GM23338 (cell line): Measurements from ENCODE around the gene PHF21A. TPM values are rescaled to one million over a fixed set of nuclear protein-coding genes. Genes with fewer than 3 reads are reported as not detected.

Experiments
- ATAC-seq: fragments of 200-7000 bp; cut with Tn5 transposase; 3 replicates; pipeline ENCODE4 v1.9.1; 2020
- DNase-seq: peaks from one replicate; pipeline ENCODE4 v3.0.0-alpha.2; 2015; ENCODE audit warnings: low spot score
- H2AFZ ChIP-seq: fragments of 200-600 bp; sonication (generic); 2 replicates; pipeline ENCODE4 v1.8.0; 2016; ENCODE audit warnings: antibody characterized with exemption, mild to moderate bottlenecking, moderate library complexity
- H3F3A ChIP-seq: fragments of 200-600 bp; sonication (generic); replicated peaks from 2 replicates; pipeline ENCODE4 v1.8.0; 2017; ENCODE audit warnings: antibody characterized with exemption, mixed run types, low read depth
- H3K27ac ChIP-seq: fragments of 200-600 bp; sonication (generic); 2 replicates; pipeline ENCODE4 v1.6.1; 2016; ENCODE audit warnings: low read depth
- H3K27me3 ChIP-seq: fragments of 200-600 bp; sonication (generic); 2 replicates; pipeline ENCODE4 v1.8.0; 2016; ENCODE audit warnings: mild to moderate bottlenecking, mixed run types, moderate library complexity; ENCODE audit not compliant: insufficient read depth
- H3K36me3 ChIP-seq: fragments of 200-600 bp; sonication (generic); 2 replicates; pipeline ENCODE4 v1.8.0; 2016; ENCODE audit warnings: mild to moderate bottlenecking; ENCODE audit not compliant: insufficient read depth
- H3K4me1 ChIP-seq: fragments of 200-600 bp; sonication (generic); 2 replicates; pipeline ENCODE4 v1.8.0; 2016; ENCODE audit warnings: mild to moderate bottlenecking, moderate library complexity; ENCODE audit not compliant: insufficient read depth
- H3K4me2 ChIP-seq: fragments of 200-600 bp; sonication (generic); 2 replicates; pipeline ENCODE4 v1.7.1; 2017; ENCODE audit warnings: mixed run types
- H3K4me3 ChIP-seq: fragments of 200-600 bp; sonication (generic); 2 replicates; pipeline ENCODE4 v1.6.1; 2016; ENCODE audit warnings: mixed run types
- H3K79me2 ChIP-seq: fragments of 200-600 bp; sonication (generic); replicated peaks from 2 replicates; pipeline ENCODE4 v1.8.0; 2017; ENCODE audit warnings: mild to moderate bottlenecking; ENCODE audit not compliant: insufficient read depth
- H3K9me2 ChIP-seq: fragments of 200-600 bp; sonication (generic); 2 replicates; pipeline ENCODE4 v1.8.0; 2017; ENCODE audit not compliant: insufficient read depth
- H4K20me1 ChIP-seq: fragments of 200-600 bp; sonication (generic); replicated peaks from 2 replicates; pipeline ENCODE4 v1.8.0; 2017; ENCODE audit warnings: mild to moderate bottlenecking; ENCODE audit not compliant: insufficient read depth
- H3K27ac Mint-ChIP-seq: 2 replicates; pipeline ENCODE4 v1.8.0; 2020; ENCODE audit warnings: inconsistent platforms, mild to moderate bottlenecking, moderate library complexity, mixed read lengths
- H3K27me3 Mint-ChIP-seq: 3 replicates; pipeline ENCODE4 v1.8.0; 2022; ENCODE audit warnings: low read depth, mild to moderate bottlenecking, moderate library complexity, mixed read lengths, inconsistent platforms; ENCODE audit not compliant: insufficient read depth, poor library complexity
- H3K36me3 Mint-ChIP-seq: 3 replicates; pipeline ENCODE4 v1.8.0; 2021; ENCODE audit warnings: low read depth, mild to moderate bottlenecking, inconsistent platforms, moderate library complexity, mixed read lengths
- H3K4me1 Mint-ChIP-seq: 3 replicates; pipeline ENCODE4 v1.8.0; 2020; ENCODE audit warnings: mild to moderate bottlenecking, inconsistent platforms, mixed read lengths
- H3K4me3 Mint-ChIP-seq: 3 replicates; pipeline ENCODE4 v1.8.0; 2021; ENCODE audit warnings: moderate library complexity, mild to moderate bottlenecking, inconsistent platforms, mixed read lengths
- H3K9me3 Mint-ChIP-seq: 3 replicates; pipeline ENCODE4 v1.8.0; 2020; ENCODE audit warnings: moderate library complexity, mild to moderate bottlenecking, inconsistent platforms, mixed read lengths
- CREB1 ChIP-seq: fragments of 250-450 bp; sonication (Bioruptor Pico); IDR thresholded peaks from 2 replicates; pipeline ENCODE4 v1.5.0; 2020; ENCODE audit warnings: low read depth, mild to moderate bottlenecking, moderate library complexity
- CTCF ChIP-seq, 2 experiments: fragments of 200-600 bp in 1 of 2; sonication (generic) in 1 of 2; conservative IDR thresholded peaks; 2 replicates each; pipeline versions ENCODE4 v1.5.1 to v1.6.1; 2016 to 2017; ENCODE audit warnings: antibody characterized with exemption in 2 of 2, low read depth in 2 of 2, mild to moderate bottlenecking in 2 of 2, moderate library complexity in 1 of 2
- ETS1 ChIP-seq: IDR thresholded peaks from 2 replicates; pipeline ENCODE4 v1.6.1; 2016; ENCODE audit warnings: antibody characterized with exemption
- EZH2 ChIP-seq: fragments of 200-600 bp; sonication (generic); IDR thresholded peaks from one replicate; pipeline ENCODE4 v1.8.0; 2017; ENCODE audit warnings: antibody characterized with exemption, mild to moderate bottlenecking, low read depth; ENCODE audit not compliant: unreplicated experiment
- EZH2phosphoT487 ChIP-seq: fragments of 200-600 bp; sonication (generic); IDR thresholded peaks from one replicate; pipeline ENCODE4 v1.8.1; 2018; ENCODE audit warnings: antibody characterized with exemption; ENCODE audit not compliant: unreplicated experiment
- JUNB ChIP-seq: IDR thresholded peaks from one replicate; pipeline ENCODE4 v1.6.1; 2016; ENCODE audit warnings: antibody characterized with exemption; ENCODE audit not compliant: unreplicated experiment
- NANOG ChIP-seq: IDR thresholded peaks from 2 replicates; pipeline ENCODE4 v1.6.1; 2016; ENCODE audit warnings: antibody characterized with exemption, borderline replicate concordance
- POLR2AphosphoS5 ChIP-seq: IDR thresholded peaks from 2 replicates; pipeline ENCODE4 v1.6.1; 2016; ENCODE audit warnings: antibody characterized with exemption, low read depth
- STAT1 ChIP-seq: IDR thresholded peaks from one replicate; pipeline ENCODE4 v1.6.1; 2016; ENCODE audit warnings: antibody characterized with exemption; ENCODE audit not compliant: unreplicated experiment
- ZNF114 ChIP-seq: fragments of 250-450 bp; sonication (Bioruptor Pico); IDR thresholded peaks from 2 replicates; pipeline ENCODE4 v1.5.0; 2020; ENCODE audit warnings: mild to moderate bottlenecking, moderate library complexity
- ZNF331 ChIP-seq: fragments of 250-450 bp; sonication (Bioruptor Pico); IDR thresholded peaks from 2 replicates; pipeline ENCODE4 v1.5.0; 2020; ENCODE audit warnings: low read depth, mild to moderate bottlenecking, moderate library complexity
- polyA plus RNA-seq: library from polyadenylated mRNA; unstranded; fragments of >200 nt; fragmentation: Nextera tagmentation; extraction: Ambion mirVana; gene quantifications from 2 replicates; pipeline ENCODE4 v1.2.1, GENCODE V29; 2016
- total RNA-seq: library from RNA; depleted of rRNA; stranded (reverse); fragments of >200 nt; shearing (Covaris generic); gene quantifications from 2 replicates; pipeline ENCODE4 v1.2.3, GENCODE V29; 2014
- TF ChIP-seq, protein P1 (sequence below): fragments of 250-450 bp; sonication (Bioruptor Pico); IDR thresholded peaks from 2 replicates; pipeline ENCODE4 v1.5.0; 2020; ENCODE audit warnings: mild to moderate bottlenecking, moderate library complexity
- TF ChIP-seq, protein P2 (sequence below): IDR thresholded peaks from one replicate; pipeline ENCODE4 v1.6.1; 2018; ENCODE audit warnings: antibody characterized with exemption; ENCODE audit not compliant: unreplicated experiment

The PHF21A gene
- total and polyA plus RNA-seq, 2 experiments from 2014 or later, result 21.7 to 23.6 TPM

- H3K4me3 ChIP-seq, result no peak overlapping the region
- TF ChIP-seq, protein P1, sequence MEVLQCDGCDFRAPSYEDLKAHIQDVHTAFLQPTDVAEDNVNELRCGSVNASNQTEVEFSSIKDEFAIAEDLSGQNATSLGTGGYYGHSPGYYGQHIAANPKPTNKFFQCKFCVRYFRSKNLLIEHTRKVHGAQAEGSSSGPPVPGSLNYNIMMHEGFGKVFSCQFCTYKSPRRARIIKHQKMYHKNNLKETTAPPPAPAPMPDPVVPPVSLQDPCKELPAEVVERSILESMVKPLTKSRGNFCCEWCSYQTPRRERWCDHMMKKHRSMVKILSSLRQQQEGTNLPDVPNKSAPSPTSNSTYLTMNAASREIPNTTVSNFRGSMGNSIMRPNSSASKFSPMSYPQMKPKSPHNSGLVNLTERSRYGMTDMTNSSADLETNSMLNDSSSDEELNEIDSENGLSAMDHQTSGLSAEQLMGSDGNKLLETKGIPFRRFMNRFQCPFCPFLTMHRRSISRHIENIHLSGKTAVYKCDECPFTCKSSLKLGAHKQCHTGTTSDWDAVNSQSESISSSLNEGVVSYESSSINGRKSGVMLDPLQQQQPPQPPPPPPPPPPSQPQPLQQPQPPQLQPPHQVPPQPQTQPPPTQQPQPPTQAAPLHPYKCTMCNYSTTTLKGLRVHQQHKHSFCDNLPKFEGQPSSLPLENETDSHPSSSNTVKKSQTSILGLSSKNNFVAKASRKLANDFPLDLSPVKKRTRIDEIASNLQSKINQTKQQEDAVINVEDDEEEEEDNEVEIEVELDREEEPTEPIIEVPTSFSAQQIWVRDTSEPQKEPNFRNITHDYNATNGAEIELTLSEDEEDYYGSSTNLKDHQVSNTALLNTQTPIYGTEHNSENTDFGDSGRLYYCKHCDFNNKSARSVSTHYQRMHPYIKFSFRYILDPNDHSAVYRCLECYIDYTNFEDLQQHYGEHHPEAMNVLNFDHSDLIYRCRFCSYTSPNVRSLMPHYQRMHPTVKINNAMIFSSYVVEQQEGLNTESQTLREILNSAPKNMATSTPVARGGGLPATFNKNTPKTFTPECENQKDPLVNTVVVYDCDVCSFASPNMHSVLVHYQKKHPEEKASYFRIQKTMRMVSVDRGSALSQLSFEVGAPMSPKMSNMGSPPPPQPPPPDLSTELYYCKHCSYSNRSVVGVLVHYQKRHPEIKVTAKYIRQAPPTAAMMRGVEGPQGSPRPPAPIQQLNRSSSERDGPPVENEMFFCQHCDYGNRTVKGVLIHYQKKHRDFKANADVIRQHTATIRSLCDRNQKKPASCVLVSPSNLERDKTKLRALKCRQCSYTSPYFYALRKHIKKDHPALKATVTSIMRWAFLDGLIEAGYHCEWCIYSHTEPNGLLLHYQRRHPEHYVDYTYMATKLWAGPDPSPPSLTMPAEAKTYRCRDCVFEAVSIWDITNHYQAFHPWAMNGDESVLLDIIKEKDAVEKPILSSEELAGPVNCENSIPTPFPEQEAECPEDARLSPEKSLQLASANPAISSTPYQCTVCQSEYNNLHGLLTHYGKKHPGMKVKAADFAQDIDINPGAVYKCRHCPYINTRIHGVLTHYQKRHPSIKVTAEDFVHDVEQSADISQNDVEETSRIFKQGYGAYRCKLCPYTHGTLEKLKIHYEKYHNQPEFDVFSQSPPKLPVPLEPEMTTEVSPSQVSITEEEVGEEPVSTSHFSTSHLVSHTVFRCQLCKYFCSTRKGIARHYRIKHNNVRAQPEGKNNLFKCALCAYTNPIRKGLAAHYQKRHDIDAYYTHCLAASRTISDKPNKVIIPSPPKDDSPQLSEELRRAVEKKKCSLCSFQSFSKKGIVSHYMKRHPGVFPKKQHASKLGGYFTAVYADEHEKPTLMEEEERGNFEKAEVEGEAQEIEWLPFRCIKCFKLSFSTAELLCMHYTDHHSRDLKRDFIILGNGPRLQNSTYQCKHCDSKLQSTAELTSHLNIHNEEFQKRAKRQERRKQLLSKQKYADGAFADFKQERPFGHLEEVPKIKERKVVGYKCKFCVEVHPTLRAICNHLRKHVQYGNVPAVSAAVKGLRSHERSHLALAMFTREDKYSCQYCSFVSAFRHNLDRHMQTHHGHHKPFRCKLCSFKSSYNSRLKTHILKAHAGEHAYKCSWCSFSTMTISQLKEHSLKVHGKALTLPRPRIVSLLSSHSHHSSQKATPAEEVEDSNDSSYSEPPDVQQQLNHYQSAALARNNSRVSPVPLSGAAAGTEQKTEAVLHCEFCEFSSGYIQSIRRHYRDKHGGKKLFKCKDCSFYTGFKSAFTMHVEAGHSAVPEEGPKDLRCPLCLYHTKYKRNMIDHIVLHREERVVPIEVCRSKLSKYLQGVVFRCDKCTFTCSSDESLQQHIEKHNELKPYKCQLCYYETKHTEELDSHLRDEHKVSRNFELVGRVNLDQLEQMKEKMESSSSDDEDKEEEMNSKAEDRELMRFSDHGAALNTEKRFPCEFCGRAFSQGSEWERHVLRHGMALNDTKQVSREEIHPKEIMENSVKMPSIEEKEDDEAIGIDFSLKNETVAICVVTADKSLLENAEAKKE, result no peak
- TF ChIP-seq CREB1 (CRISPR knock-in tag) (no peak), EZH2 (no peak), ZNF331 (CRISPR knock-in tag) (no peak), ETS1 (no peak), EZH2phosphoT487 (no peak), ZNF114 (no peak), CTCF (conservative IDR thresholded peaks at IDR 0.05; ENCODE audit: low read depth in 2 of 2) (no peak), STAT1 (no peak), NANOG (no peak), JUNB (no peak), POLR2AphosphoS5 (no peak)
- TF ChIP-seq, protein P2, sequence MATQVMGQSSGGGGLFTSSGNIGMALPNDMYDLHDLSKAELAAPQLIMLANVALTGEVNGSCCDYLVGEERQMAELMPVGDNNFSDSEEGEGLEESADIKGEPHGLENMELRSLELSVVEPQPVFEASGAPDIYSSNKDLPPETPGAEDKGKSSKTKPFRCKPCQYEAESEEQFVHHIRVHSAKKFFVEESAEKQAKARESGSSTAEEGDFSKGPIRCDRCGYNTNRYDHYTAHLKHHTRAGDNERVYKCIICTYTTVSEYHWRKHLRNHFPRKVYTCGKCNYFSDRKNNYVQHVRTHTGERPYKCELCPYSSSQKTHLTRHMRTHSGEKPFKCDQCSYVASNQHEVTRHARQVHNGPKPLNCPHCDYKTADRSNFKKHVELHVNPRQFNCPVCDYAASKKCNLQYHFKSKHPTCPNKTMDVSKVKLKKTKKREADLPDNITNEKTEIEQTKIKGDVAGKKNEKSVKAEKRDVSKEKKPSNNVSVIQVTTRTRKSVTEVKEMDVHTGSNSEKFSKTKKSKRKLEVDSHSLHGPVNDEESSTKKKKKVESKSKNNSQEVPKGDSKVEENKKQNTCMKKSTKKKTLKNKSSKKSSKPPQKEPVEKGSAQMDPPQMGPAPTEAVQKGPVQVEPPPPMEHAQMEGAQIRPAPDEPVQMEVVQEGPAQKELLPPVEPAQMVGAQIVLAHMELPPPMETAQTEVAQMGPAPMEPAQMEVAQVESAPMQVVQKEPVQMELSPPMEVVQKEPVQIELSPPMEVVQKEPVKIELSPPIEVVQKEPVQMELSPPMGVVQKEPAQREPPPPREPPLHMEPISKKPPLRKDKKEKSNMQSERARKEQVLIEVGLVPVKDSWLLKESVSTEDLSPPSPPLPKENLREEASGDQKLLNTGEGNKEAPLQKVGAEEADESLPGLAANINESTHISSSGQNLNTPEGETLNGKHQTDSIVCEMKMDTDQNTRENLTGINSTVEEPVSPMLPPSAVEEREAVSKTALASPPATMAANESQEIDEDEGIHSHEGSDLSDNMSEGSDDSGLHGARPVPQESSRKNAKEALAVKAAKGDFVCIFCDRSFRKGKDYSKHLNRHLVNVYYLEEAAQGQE, result no peak
- no peaks in the 10 kb centered on the region; the same call in 1 of the 2 replicates for H3K79me2 ChIP-seq
- peak overlapping the region; percentile 2 for H3K4me2 ChIP-seq
- H4K20me1 ChIP-seq, result no peaks in the 10 kb centered on the region
- no peaks in the 10 kb centered on the region for H3K36me3 ChIP-seq
- DNase-seq, result no peak
- H3K27me3 ChIP-seq, result no peaks in the 10 kb centered on the region
- Mint-ChIP-seq H3K9me3 (no peaks in the 10 kb centered on the region), H3K4me1 (peaks cover 69% of the 10 kb centered on the region), H3K36me3 (no peaks in the 10 kb centered on the region), H3K27me3 (no peaks in the 10 kb centered on the region), H3K4me3 (no peak overlapping the region), H3K27ac (peak overlapping the region; percentile 94)
- no peak for ATAC-seq
- no peak overlapping the region for H2AFZ ChIP-seq
- H3F3A ChIP-seq, result no peaks in the 10 kb centered on the region
- H3K4me1 ChIP-seq, result peaks cover 55% of the 10 kb centered on the region
- H3K27ac ChIP-seq, result peak overlapping the region; percentile 71
- no peaks in the 10 kb centered on the region for H3K9me2 ChIP-seq
These were observed 119.1 kb downstream of the PHF21A start for GRCh38 chr11:46002189-46002588.
